GM13977 (cell line): ENCODE results near the gene INHA.

Source experiments
- DNase-seq: peaks from one replicate; pipeline ENCODE4 v3.0.0; 2012; ENCODE audit warnings: low spot score
- in situ Hi-C: fragments of 300-500 bp; cut with MboI; formaldehyde crosslinking; loops from one replicate; pipeline ENCODE4 v1.12.0; 2022; ENCODE audit warnings: low sequenced_read_pairs, low pct_unique_long_range_greater_than_20kb, mixed read lengths, inconsistent platforms; ENCODE audit not compliant: unreplicated experiment
- TF ChIP-seq, protein P1 (sequence below): IDR thresholded peaks from 2 replicates; pipeline ENCODE4 v1.5.1; 2012; ENCODE audit warnings: mild to moderate bottlenecking, control low read depth; ENCODE audit not compliant: insufficient read depth; ENCODE audit errors: extremely low read depth, missing control alignments

INHA gene

GRCh38 chr2:219578811-219579613 lies 6.9 kb downstream of the INHA start:
- TF ChIP-seq, protein P1, sequence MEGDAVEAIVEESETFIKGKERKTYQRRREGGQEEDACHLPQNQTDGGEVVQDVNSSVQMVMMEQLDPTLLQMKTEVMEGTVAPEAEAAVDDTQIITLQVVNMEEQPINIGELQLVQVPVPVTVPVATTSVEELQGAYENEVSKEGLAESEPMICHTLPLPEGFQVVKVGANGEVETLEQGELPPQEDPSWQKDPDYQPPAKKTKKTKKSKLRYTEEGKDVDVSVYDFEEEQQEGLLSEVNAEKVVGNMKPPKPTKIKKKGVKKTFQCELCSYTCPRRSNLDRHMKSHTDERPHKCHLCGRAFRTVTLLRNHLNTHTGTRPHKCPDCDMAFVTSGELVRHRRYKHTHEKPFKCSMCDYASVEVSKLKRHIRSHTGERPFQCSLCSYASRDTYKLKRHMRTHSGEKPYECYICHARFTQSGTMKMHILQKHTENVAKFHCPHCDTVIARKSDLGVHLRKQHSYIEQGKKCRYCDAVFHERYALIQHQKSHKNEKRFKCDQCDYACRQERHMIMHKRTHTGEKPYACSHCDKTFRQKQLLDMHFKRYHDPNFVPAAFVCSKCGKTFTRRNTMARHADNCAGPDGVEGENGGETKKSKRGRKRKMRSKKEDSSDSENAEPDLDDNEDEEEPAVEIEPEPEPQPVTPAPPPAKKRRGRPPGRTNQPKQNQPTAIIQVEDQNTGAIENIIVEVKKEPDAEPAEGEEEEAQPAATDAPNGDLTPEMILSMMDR = no peak
- no peak for DNase-seq
- in situ Hi-C loops = no loop called here

GRCh38 chr2:219581346-219581745 lies 9.2 kb downstream of the INHA start:
- no peak for DNase-seq
- TF ChIP-seq, protein P1 = no peak
- in situ Hi-C loops = no loop called here

DNA sequence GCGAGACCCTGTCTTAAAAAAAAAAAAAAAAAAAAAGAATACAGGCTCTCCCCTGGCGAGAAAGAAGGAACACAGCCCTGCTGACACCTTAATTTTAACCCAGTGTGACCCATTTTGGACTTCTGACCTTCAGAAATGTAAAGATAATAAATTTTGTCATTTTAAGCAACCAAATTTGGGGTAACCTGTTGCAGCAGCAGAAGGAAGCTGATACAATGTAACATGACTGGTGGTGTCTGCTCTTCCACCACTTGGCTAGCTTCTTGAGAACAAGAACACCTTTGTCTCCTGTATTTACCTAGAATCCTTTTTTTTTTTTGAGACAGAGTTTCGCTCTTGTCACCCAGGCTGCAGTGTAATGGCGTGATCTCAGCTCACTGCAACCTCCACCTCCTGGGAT lies 19.0 kb downstream of the INHA start:
- DNase-seq = no peak
- TF ChIP-seq, protein P1 = no peak
- in situ Hi-C loops = no loop called here

GRCh38 chr2:219592736-219593135 lies 20.6 kb downstream of the INHA start:
- TF ChIP-seq, protein P1 = no peak
- in situ Hi-C loops = no loop called here
- no peak for DNase-seq

DNA sequence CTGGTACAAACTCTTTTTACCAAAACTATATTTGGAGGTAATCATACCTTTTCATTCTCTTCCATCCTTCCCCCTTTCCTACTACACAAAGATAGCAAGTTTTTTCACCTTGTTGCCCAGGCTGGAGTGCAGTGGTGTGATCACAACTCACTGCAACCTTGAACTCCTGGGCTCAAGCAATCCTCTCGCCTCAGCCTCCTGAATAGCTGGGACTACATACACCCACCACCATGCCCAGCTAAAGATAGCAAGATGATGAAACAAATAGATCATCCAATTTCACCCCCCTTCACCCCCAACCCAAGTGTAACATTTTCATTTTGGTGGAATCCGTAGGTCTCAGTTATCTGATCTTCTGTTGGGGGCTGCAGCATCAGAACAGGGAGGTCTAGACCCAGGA lies 21.0 kb downstream of the INHA start:
- TF ChIP-seq, protein P1 = no peak
- DNase-seq = no peak
- in situ Hi-C loops = no loop called here

DNA sequence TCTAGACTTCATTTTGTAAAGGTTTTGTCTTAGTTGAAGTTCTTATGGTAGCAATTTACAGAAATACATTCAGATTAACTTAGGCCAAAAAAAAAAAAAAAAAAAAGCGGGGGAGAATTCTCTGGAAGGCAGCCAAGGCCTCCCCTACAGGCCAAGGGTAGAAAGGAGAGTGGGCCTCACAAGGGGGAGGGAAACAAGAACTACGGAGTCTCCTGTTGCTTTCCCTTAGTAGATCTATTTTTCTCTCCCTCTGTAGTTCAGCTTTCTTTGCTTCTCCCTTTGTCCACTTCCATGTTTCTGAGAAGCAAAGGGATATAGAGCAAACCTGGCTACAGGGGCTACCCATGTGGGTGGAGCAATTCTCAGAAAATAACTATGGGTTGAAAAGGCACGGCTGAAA lies 23.1 kb downstream of the INHA start:
- TF ChIP-seq, protein P1 = no peak
- DNase-seq = no peak
- in situ Hi-C loops = no loop called here
